HG02885 (cell line): Measurements from ENCODE around the gene MCRS1.
"Not testable (repeated sequence)": the region's sequence is repeated elsewhere in the genome, so short reads cannot be mapped to it uniquely, and the experiment has no call there.

Experiments
- ATAC-seq: cut with Tn5 transposase; IDR thresholded peaks from one replicate; pipeline ENCODE4 v1.9.1; 2021; ENCODE audit warnings: mild to moderate bottlenecking; ENCODE audit not compliant: unreplicated experiment, poor library complexity

The MCRS1 gene

GRCh38 chr12:49527361-49528130, 40.4 kb downstream of the MCRS1 start:
- no peak for ATAC-seq

DNA sequence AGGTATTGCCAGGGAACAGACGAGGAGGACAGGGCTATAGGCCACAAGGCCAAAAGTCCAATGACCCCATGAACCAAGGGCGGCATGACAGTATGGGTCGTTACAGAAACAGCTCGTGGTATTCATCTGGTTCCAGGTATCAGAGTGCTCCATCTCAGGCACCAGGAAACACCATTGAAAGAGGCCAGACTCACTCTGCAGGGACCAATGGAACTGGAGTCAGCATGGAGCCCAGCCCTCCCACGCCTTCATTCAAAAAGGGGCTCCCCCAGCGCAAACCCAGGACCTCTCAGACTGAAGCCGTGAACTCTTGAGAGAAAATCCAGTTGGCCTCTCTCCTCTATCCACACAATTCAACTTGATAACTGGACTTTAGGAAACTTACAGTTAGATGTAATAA, 42.0 kb downstream of the MCRS1 start:
- no peak for ATAC-seq

- ATAC-seq: no peak
Measured at GRCh38 chr12:49524660-49525324, 43.1 kb downstream of the MCRS1 start.

DNA sequence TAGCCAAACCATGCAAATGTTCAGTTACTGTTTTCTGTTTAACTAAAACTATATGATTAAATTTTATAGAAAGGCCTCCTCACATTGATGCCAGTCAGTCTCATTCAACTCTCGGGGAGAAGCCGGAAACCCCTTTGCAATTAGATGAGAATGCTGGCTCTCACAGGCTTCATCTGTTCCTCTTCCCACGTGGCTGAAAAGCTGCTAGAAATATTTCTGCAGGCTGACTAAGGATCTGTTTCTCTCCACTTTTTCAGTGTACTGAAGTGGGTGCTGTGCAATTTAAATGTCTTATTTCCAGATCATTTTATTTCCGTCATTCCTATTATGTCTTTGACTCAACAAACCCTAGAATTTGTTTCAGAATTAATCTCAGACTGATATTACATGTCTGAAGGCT, 46.6 kb downstream of the MCRS1 start:
- no peak for ATAC-seq

DNA sequence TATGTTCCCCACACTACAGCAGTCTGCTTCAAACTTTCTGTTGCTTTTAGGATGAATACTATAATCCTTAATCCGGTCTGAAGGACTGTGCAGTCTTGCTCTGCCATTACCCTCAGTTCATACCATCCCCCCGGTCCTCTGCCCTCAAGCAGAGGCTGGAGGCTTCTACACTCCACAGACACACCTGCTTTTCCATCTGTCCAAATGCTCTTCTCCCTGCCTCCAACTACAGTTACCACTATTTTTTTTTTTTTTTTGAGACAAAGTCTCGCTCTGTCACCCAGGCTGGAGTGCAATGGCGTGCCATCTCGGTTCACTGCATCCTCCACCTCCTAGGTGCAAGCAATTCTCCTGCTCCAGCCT, 48.4 kb downstream of the MCRS1 start:
- no peak for ATAC-seq

- no peak for ATAC-seq
Measured at GRCh38 chr12:49518914-49519573, 48.9 kb downstream of the MCRS1 start.

- no peak for ATAC-seq
Measured at GRCh38 chr12:49515266-49515665, 52.7 kb downstream of the MCRS1 start.

GRCh38 chr12:49512546-49512945, 55.4 kb downstream of the MCRS1 start:
- no peak for ATAC-seq

- ATAC-seq: no peak
Measured at GRCh38 chr12:49511410-49511809, 56.5 kb downstream of the MCRS1 start.

DNA sequence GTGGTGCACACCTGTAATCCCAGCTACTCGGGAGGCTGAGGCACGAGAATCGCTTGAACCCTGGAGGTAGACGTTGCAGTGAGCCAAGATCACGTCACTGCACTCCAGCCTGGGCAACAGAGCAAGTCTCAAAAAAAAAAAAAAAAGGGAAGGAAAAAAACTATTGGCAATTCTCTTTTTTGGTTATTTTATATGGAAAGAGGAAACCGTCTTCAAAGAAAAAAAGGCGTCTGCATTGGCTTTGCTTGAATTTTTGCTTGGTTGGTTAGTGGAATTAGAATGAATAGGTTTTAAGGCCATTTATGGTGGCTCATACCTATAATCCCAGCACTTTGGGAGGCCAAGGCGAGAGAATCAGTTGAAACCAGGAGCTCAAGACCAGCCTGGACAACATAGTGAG, 58.3 kb downstream of the MCRS1 start:
- not testable (repeated sequence) for ATAC-seq
